Middle frontal gyrus (tissue), 1 donor: Measurements from ENCODE around the gene TSPAN9.
A peak's percentile ranks its signal among the peaks of the same experiment; 100 is the strongest.

Experiments
- DNase-seq: peaks from one replicate; pipeline ENCODE4 v3.0.0-alpha.2; 2015; ENCODE audit warnings: low spot score; ENCODE audit errors: extremely low spot score

The TSPAN9 gene, protein sequence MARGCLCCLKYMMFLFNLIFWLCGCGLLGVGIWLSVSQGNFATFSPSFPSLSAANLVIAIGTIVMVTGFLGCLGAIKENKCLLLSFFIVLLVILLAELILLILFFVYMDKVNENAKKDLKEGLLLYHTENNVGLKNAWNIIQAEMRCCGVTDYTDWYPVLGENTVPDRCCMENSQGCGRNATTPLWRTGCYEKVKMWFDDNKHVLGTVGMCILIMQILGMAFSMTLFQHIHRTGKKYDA

DNA sequence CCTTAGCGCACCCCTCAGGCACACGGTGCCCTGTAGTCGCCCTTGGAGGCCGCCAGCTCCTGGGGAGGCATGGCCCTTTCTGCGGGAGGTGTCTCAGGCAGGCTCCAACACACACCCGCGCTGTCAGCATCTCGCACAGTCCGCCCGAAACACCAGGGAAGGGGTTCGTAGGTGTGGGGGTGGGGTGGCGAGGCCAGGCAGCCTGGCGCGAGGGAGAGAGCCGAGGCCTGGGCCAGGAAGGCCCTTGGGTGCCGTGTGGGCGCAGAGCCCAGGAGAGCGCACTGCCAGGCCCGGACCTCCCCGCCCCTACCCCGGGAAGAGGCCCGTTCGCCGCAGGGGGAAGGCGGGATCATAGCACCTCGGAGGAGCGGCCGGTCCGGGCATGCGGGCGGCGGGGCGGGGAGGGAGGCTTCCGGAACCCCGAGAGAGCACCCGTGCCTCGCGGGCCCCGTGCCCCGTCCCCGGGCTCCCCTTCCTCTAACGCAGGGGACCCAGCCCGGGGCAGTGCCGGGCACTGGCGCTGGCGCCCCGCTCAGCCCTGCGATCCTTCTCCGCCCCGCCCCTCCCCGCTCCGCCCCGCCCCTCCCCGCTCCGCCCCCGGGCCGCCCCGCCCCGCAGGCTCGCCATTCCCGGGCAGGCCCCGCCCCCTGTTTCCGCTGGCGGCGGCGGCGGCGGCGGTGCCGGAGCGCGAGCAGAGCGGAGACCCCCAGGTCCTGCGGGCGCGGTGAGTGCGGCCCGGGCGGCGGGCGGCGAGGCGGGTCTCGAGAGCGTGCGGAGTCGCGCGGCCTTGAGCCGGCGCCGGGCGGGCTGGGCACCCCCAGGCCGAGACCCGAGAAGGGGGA is at the start of gene TSPAN9:
Gene TSPAN9 (plus strand): TSS at position 650 of the 842 bp plus-strand sequence. CDS start 123,815 bp downstream, outside the sequence.
- DNase-seq = no peak

GRCh38 chr12:3028108-3028507 is 49.1 kb upstream of the TSPAN9 start:
- DNase-seq = no peak

GRCh38 chr12:3030821-3031429 is 46.3 kb upstream of the TSPAN9 start:
- no peak for DNase-seq

DNA sequence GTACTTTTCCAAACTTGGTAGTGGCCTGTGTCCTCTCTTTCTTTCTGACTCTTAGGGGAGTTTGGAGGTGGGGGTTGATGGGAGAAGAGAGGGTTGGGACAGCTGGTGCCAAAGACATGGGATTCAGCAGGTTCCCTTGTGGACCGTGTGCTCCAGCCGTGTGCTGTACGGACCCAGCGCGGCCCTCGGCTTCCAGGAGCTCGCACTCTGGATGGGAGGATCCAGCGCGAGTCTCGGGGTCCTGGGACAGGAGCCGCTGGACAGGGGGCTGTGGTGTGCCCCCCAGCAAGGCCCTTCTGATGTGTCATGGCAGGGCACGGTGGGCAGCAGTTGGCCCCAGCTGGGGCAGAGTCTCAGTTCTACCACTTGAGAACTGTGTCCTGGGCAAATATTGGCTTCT is 45.0 kb upstream of the TSPAN9 start:
- DNase-seq = no peak

GRCh38 chr12:3032770-3033538 is 44.2 kb upstream of the TSPAN9 start:
- DNase-seq = no peak

DNA sequence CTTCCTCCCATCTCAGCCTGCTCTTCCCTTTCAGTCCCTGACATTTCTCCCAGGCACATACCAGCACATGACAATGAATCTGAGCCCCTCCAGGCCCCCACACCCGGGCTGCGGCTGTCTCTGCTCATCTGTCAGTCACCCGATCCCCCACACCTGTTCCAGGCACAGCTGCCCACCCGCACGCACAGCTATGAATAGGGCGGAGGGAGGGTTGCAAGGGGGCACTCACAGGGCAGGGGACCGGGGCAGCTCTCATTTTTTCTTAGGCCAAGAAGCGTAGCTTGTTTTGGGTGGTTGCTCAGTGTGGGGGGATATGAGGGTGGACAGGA is 43.7 kb upstream of the TSPAN9 start:
- no peak for DNase-seq

- peak; percentile 16 for DNase-seq
Measured at GRCh38 chr12:3034067-3034750, 43.0 kb upstream of the TSPAN9 start.

DNA sequence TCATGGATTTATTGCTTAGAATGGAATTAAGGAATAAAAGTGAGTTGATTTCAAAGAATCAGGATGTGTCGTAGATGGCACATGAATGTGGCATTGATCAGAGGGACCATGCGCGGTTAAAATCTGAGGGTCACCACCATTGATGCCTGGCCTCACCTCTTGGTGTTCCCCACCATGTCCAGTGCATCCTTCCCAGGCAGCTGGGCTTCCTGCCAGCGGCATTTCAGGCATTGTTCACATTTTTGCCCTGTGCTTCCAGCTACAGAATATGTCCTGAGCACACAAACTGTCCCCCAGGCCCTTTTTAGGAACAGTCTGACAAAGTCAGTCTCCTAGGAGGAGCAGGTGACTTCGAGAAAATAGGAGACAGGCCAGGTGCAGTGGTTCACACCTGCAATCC is 42.0 kb upstream of the TSPAN9 start:
- no peak for DNase-seq

GRCh38 chr12:3035815-3036702 is 41.1 kb upstream of the TSPAN9 start:
- DNase-seq = peak; percentile 50

GRCh38 chr12:3036901-3037600 is 40.1 kb upstream of the TSPAN9 start:
- no peak for DNase-seq

DNA sequence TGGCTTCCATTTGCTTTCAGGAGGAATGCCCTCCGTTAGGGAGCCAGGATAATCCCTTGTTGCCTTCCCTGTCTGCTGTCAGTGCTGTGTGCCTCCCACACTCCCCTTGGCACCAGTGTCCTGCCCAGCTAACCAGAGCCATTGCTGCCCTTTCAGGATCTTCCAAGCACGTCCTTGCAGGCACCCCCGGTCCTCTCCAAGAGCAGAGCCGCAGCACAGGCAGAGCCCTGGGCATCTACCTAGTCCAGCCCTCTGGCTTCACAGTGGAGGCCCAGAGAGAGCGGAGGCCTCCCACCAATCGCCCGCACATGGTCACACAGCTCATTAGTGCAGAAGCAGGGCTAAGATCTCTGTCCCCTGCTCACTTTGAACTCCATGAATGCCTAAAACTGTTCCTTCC is 39.0 kb upstream of the TSPAN9 start:
- no peak for DNase-seq

DNA sequence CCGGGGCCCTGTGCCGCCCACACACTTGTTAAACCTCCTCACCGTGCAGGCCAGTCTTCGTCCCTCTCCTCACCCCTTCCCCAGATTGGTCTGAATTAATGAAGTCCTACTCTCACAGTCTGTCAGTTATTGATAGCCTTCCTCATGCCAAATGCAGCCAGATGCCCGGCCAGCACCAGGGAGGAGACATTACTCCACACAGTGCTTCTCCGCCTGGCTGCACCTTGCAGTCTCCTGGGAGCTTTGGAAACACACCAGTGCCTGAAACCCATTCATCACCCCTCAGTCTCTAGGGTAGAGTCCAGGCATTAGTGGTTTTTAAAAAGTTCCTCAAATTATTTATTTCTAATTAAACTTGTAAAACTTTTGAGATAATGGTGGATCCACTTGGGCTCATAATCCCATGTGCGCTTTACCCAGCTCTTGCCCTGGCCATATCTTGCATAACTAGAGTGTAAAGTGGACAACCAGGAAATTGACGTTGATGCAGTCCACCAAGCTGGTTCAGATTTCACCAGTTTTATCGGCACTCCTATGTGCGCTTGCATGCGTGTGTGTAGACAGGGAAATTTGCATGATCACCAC is 38.2 kb upstream of the TSPAN9 start:
- no peak for DNase-seq

DNA sequence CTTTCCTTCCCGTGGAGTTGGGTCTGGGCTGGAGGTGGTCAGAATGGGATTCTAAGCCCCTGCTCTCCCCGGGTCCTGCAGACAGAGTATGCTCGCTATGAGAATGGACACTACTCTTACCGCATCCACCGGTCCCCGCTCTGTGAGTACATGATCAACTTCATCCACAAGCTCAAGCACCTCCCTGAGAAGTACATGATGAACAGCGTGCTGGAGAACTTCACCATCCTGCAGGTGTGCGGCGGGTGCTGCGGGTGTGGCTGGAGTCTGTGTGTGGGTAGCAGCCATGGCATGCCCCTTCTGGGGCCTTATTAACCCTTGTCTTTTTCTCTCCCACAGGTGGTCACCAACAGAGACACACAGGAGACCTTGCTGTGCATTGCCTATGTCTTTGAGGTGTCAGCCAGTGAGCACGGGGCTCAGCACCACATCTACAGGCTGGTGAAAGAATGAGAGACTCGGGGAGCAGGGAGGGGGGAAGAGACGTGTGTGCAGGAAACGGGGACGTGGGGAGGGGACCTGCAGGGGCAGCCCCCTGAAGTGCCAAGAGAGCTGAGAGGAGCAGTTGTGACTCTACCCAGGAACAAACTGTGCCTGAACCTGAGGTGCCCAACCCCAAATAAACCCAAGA is 37.0 kb upstream of the TSPAN9 start:
- no peak for DNase-seq

- no peak for DNase-seq
Measured at GRCh38 chr12:3040663-3041544, 36.3 kb upstream of the TSPAN9 start.

- peak; percentile 69 for DNase-seq
Measured at GRCh38 chr12:3041558-3042164, 35.5 kb upstream of the TSPAN9 start.

DNA sequence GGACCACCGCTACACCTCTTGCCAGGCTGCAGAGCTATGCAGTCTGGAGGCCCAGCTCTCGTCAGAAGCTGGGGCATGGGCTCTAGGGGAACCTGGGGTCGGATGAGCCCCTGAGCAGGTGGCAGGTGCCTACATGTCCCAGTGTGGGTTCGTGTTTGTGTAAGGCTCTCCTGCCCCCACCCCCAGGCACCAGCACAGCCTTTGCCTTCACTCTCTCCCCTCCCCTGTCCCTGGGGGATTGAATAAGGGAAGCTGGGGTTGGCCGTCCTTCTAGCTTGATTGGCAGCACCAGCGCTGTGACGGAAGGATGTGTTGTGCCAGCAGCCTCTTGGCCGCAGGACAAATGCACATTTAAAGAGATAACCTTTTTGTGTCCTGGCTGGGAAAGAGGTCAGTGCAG is 34.8 kb upstream of the TSPAN9 start:
- DNase-seq = no peak

GRCh38 chr12:3042826-3043225 is 34.4 kb upstream of the TSPAN9 start:
- no peak for DNase-seq
